GM23338 (cell line): ENCODE measurements around the gene ADPRH.

Experiments used
- CREB1 ChIP-seq: fragments of 250-450 bp; sonication (Bioruptor Pico); IDR thresholded peaks from 2 replicates; pipeline ENCODE4 v1.5.0; 2020; ENCODE audit warnings: low read depth, mild to moderate bottlenecking, moderate library complexity
- CTCF ChIP-seq, 2 experiments: fragments of 200-600 bp in 1 of 2; sonication (generic) in 1 of 2; conservative IDR thresholded peaks; 2 replicates each; pipeline versions ENCODE4 v1.5.1 to v1.6.1; 2016 to 2017; ENCODE audit warnings: antibody characterized with exemption in 2 of 2, low read depth in 2 of 2, mild to moderate bottlenecking in 2 of 2, moderate library complexity in 1 of 2
- ETS1 ChIP-seq: IDR thresholded peaks from 2 replicates; pipeline ENCODE4 v1.6.1; 2016; ENCODE audit warnings: antibody characterized with exemption
- EZH2 ChIP-seq: fragments of 200-600 bp; sonication (generic); IDR thresholded peaks from one replicate; pipeline ENCODE4 v1.8.0; 2017; ENCODE audit warnings: antibody characterized with exemption, mild to moderate bottlenecking, low read depth; ENCODE audit not compliant: unreplicated experiment
- EZH2phosphoT487 ChIP-seq: fragments of 200-600 bp; sonication (generic); IDR thresholded peaks from one replicate; pipeline ENCODE4 v1.8.1; 2018; ENCODE audit warnings: antibody characterized with exemption; ENCODE audit not compliant: unreplicated experiment
- JUNB ChIP-seq: IDR thresholded peaks from one replicate; pipeline ENCODE4 v1.6.1; 2016; ENCODE audit warnings: antibody characterized with exemption; ENCODE audit not compliant: unreplicated experiment
- POLR2AphosphoS5 ChIP-seq: IDR thresholded peaks from 2 replicates; pipeline ENCODE4 v1.6.1; 2016; ENCODE audit warnings: antibody characterized with exemption, low read depth
- REST ChIP-seq: IDR thresholded peaks from one replicate; pipeline ENCODE4 v1.6.1; 2018; ENCODE audit warnings: antibody characterized with exemption; ENCODE audit not compliant: unreplicated experiment
- ZNF462 ChIP-seq: fragments of 250-450 bp; sonication (Bioruptor Pico); IDR thresholded peaks from 2 replicates; pipeline ENCODE4 v1.5.0; 2020; ENCODE audit warnings: mild to moderate bottlenecking, moderate library complexity

- TF ChIP-seq CTCF (conservative IDR thresholded peaks at IDR 0.05; ENCODE audit: low read depth in 2 of 2): no peak
- no peak for TF ChIP-seq EZH2phosphoT487
- no peak for TF ChIP-seq JUNB
- TF ChIP-seq EZH2: no peak
- TF ChIP-seq ETS1: no peak
- no peak for TF ChIP-seq REST
- no peak for TF ChIP-seq POLR2AphosphoS5
- no peak for TF ChIP-seq ZNF462 (CRISPR knock-in tag)
- no peak for TF ChIP-seq CREB1 (CRISPR knock-in tag)
These were observed 40.5 kb upstream of the ADPRH start for GRCh38 chr3:119538772-119539171.
